GM12873 (cell line): ENCODE measurements around the gene INMT.

Experiments used
- TF ChIP-seq, protein P1 (sequence below): IDR thresholded peaks from 2 replicates; pipeline ENCODE4 v1.5.1; 2012; ENCODE audit warnings: low read depth, mild to moderate bottlenecking, moderate library complexity, low read length, control low read depth; ENCODE audit not compliant: insufficient read depth; ENCODE audit errors: missing control alignments

Gene INMT

DNA sequence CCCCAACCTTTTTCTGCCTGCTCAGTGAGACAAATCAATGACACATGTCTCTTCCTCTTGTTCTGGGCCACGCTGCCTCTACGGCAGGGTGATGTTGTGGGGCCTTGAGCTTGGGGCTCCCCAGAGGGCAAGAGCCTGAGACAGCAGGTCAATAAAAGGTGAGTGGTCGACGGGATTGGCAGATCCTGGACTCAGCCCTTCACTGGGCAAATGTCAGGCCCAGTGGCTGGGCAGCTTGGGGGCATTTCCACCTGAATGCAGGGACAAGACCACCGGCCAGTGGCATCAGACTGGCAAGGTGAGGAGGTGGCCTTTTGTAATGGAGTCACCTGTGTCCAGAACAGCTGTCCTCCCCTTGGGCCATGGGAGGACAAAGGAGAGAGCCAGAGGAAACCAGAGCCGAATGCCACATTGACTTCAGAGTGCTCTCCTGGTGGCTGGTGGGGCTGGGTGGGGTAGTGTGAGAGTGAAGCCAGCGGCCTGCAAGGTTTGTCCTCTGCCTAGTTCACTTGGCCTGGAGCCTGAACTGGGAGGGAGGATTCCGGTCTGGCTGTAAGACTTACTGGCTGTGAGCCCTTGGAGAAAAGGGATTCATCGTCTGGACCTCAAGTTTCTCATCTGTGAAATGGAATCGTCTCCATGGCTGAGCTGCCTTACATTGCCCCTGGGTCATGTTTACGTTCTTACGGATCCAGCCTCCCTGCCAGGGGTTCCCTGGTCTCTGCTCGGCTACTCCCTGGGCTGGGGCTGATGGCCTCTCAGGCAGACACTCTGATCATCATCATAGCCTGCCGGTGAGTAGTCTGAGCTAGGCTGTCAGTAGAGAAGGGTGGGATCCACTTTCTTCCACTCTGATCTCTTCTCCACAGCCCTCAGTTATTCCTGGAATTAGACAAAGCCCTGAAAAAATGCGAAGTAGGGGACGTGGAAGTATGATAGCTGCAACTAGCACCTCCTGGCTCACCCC lies 44.3 kb upstream of the INMT start:
- TF ChIP-seq, protein P1, sequence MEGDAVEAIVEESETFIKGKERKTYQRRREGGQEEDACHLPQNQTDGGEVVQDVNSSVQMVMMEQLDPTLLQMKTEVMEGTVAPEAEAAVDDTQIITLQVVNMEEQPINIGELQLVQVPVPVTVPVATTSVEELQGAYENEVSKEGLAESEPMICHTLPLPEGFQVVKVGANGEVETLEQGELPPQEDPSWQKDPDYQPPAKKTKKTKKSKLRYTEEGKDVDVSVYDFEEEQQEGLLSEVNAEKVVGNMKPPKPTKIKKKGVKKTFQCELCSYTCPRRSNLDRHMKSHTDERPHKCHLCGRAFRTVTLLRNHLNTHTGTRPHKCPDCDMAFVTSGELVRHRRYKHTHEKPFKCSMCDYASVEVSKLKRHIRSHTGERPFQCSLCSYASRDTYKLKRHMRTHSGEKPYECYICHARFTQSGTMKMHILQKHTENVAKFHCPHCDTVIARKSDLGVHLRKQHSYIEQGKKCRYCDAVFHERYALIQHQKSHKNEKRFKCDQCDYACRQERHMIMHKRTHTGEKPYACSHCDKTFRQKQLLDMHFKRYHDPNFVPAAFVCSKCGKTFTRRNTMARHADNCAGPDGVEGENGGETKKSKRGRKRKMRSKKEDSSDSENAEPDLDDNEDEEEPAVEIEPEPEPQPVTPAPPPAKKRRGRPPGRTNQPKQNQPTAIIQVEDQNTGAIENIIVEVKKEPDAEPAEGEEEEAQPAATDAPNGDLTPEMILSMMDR = no peak

DNA sequence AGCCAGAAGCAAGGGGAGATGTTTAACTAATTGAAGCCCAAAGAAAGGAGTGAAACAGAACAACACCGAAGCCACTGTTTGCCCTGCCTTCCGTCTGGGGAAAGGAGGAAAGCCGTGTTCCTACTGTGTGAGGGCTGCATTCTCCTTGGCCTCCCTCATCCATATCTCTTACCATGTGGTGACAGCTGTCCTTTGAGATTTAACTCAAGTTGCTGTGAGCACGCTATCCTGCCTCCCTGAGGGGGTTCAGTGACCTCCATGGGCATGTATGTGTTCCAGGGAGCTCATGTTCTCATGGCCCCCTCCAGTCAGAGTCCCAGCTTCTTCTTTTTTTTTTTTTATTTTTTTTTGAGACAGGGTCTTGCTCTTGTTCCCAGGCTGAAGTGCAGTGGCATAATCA lies 43.5 kb upstream of the INMT start:
- TF ChIP-seq, protein P1 = no peak

DNA sequence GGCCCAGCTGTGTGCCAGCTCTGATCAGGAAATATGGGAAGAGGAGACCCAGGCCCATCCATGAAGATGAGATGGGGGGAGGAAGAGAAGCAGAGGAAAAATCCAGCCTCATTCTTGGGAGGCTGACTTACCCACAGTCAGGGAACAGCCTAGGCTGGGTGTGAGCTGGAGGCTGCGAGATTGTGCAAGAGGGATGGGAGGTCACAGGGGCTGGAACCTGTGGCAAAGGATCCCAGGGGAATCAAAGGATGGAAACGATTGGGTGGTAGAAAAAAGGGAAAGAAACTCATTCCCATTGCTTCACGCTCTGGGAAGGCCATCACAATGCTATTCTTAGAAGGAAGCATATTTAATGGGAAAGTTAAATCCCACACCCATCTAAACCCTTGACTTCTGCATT lies 43.0 kb upstream of the INMT start:
- TF ChIP-seq, protein P1 = no peak

DNA sequence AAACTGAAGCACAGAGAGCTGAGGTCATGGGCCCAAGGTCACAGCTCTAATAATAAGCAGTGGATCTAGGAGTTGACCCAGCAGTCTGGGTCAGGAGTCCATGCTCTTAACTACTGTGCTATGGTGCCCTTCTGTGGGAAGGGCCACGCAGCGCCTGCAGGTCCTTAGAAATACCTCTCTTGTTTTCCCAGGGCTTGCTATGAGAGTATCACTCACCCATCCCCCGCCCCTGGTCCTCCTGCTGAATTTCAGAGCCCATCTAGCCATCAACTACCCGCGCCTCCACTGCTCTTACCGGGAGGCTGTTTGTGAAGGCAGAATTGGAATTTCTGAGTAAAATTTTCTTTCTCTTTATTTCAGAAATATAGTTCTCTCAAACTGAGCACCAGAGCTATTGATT lies 42.4 kb upstream of the INMT start:
- TF ChIP-seq, protein P1 = no peak

DNA sequence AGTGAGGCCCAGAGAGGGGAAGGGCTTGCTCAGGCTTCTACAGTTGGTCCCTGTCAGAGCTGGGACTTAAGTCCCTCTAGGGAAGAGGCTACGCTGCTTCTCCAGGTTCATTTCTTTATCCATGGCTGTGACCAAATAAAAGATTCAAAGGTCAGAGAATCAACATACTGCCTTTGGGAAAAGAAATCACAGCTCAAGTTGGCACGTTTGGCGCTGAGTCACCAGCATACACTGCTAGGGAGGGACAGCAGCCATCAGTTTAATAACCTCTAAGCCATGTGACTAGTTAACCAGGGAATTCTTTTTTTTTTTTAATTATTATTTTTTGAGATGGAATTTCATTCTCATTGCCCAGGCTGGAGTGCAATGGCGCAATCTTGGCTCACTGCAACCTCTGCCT lies 41.3 kb upstream of the INMT start:
- TF ChIP-seq, protein P1 = no peak

DNA sequence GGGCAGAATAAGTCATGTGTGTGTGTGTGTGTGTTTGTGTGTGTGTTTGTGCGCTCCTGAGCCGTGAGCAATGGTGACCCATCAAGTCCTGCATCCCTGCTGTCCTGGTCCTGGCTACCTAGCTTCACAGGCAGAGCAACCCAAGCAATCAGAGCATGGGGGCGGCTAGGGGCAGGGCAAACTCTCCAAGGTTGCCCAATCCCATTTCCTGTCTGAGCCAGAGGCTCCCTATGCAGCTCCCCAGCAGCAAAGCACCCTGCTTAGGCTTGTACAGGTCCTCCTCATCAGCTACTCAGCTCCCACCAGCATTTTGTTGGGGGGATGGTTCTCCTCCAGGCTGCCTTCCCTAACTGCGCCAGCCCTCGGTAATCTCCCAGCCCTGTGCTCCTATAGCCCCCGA lies 38.5 kb upstream of the INMT start:
- TF ChIP-seq, protein P1 = no peak

DNA sequence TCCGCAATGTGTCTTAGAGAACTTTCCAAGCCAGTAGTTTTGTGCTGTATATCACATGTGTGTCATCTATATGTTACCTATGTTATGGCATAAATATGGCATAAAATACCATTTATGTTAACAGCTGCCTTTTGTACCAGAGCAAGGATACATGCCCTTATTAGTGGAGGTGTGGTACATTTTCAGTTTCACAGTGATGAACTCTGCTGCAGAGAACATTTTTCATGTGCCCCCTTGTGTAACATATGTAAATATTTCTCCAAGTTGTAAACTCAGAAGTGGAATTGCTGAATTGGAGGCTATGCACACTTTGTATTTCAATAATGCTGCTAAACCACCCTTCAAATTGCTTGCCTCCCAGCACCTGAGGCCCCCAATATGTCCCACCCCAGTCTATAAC lies 37.8 kb upstream of the INMT start:
- TF ChIP-seq, protein P1 = no peak
